ENCODE results near the gene KIF25.
A peak's percentile ranks its signal among the peaks of the same experiment; 100 is the strongest.

KIF25 gene, protein sequence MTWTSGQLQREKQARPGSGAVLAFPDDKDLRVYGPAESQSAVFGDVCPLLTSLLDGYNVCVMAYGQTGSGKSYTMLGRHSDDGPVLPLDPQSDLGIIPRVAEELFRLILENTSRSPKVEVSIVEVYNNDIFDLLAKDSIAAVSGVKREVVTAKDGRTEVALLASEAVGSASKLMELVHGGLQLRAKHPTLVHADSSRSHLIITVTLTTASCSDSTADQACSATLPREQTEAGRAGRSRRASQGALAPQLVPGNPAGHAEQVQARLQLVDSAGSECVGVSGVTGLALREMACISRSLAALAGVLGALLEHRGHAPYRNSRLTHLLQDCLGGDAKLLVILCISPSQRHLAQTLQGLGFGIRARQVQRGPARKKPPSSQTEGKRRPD

DNA sequence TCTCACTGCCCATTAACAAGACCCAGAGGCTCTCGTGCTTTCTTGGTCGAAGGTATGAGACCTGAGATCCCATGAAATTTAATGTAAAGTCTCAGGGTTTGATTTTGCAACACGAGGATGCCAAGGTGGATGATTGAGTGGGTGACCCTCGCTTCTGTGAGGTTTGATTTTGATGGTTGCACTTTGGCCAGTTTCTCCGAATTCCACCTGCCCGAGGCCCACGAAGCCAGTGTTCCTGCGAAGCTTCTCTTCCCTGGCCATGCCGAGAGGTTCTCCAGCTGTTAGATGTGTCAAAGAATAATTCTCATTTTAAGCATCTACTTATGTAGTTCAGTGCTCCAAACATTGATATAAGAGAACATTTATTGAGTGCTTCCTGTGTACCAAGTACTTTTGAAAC lies at the start of gene KIF25:
Gene KIF25, plus strand, starts transcription at position 30 of the 400 bp plus-strand sequence. CDS start 31,915 bp downstream, outside the sequence.
- no peak for DNase-seq (ENCODE audit: low read depth)

DNA sequence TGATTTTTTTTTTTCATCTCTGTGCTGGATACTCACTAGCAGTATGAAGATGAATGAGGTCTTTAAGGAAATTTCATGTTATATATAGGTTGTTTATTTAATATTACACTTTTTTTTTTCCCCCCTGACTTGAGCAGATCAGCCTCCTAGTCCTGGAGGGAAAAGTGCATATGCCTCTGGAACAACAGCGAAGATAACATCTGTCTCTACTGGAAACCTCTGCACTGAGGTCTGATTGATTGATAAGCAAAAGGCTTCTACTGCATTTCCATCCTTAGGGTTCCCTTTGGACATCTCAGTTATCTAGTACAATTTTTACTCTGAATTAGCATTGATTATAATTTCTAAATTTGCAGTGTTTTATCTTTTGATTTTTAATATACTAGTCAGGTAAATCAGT lies 49.8 kb upstream of the KIF25 start:
- DNase-seq (ENCODE audit: low read depth): no peak

DNA sequence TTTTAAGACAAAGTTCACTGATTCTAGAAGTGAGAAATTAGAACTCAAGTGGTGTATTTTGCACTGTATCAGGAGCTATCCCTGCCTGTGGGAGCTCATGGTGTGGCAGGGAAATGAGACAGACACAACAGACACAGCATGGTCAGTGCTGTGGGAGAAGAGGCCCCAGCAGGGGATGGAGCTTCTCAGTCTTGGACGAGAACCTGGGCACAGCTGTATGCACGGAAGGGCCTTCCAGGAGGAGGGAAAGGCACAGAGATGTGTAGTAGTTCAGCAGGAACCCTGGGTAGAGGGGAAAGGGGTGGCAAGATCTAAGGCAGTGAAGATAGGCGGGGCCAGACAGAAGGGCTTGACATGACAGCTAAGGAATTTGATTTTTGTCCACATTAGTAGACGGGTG lies 48.8 kb upstream of the KIF25 start:
- no peak for DNase-seq (ENCODE audit: low read depth)

DNA sequence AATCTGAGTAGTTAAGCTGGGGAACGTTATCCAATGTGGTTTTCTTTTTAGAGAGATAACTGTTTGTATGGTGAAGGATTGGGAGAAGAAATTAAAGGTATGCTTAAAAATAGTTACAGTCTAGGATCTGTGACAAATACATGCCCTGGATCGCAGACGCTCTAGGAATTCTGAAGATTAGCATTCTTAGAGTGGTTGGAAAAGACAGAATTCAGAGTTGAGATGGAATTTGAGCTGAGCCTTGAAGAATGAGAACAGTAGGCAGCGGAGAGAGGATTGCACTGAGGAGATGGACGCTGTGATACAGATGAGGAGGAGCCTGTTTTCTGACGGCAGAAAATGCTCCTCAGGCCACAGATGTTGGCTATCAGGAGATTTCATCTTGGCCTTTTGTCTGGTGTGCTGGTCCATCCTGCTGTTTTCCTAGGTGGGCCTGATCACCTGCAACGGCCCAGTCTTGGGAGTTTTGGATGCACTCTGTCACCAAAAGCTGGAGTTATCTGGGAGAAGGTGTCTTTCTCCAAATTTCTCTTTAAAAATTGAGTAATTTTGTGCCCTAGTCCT lies 48.3 kb upstream of the KIF25 start:
- no peak for DNase-seq (ENCODE audit: low read depth)

DNA sequence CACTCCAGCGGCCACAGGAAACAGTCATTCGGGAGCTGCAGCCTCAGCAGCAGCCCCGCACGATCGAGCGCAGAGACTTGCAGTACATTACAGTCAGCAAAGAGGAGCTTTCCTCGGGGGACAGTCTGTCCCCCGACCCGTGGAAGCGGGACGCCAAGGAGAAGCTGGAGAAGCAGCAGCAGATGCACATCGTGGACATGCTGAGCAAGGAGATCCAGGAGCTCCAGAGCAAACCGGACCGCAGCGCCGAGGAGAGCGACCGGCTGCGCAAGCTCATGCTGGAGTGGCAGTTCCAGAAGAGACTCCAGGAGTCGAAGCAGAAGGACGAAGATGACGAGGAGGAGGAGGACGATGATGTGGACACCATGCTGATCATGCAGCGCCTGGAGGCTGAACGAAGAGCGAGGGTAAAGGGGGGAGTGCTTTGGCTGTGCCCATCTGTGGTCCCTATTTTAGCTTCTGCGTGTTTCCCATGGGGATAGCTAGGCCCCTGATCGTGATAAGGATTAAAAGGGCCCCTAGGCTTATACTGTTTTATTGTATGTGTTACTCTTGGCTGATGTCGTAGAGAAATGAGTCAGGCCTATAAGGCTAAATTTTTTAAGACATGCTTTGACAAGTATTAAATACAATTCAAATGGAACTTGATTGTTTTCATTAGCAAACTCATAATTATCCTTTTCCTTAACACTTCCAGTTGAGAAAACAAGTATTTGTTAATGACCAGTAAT lies 45.5 kb upstream of the KIF25 start:
- DNase-seq (ENCODE audit: low read depth): no peak

DNA sequence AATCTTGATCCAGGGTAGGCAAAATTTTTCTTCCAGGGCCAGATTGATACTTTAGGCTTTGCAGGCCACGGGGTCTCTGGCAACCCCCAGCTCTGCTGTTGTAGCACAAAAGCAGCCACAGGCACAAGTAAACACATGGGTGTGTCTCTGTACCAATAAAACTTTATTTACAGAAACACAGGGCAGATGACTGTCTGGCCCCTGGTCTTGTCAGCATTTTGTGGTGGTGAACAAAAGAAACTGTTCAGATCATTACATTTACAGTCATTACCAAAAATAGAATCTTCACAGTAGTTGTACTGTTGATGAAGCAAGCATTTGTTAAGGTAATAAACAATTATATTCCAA lies 45.0 kb upstream of the KIF25 start:
- no peak for DNase-seq (ENCODE audit: low read depth)

DNA sequence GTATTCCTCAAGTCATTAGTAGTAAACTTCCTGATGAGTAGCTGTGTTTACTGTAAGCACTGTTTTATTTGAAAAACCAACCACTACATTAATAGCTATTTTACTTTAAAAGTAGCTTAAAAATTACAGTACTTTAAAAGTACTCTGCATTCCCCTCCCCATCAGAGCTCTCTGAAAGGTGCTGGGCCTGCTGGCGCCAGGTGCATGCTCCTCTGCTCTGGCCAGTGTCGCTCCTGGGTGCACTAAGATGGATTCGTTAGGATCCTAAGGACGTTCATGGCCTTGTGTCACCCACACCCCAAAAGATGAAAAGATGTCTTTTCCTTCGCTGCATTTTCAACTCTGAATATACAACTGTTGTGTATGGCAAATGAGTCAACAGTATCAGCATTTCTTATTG lies 43.9 kb upstream of the KIF25 start:
- DNase-seq (ENCODE audit: low read depth): no peak

DNA sequence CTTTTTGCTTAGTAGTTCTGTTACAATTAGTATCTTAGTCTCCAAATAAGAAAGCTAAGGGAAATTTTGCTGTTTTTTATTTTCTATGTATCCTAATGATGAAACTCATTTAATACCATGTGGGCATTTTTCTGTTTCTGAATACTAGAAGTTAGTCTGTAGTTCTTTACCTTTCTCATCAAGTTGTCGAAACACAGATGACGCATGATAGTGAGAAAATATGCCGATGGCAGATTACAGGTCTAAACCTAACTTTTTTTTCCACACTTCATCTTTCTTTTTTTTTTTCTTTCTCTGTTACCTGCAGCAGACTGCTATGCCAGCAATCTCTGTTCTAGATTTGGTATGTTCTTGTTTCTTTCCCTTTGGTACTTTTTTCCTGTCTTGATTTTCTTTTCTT lies 43.3 kb upstream of the KIF25 start:
- no peak for DNase-seq (ENCODE audit: low read depth)

DNA sequence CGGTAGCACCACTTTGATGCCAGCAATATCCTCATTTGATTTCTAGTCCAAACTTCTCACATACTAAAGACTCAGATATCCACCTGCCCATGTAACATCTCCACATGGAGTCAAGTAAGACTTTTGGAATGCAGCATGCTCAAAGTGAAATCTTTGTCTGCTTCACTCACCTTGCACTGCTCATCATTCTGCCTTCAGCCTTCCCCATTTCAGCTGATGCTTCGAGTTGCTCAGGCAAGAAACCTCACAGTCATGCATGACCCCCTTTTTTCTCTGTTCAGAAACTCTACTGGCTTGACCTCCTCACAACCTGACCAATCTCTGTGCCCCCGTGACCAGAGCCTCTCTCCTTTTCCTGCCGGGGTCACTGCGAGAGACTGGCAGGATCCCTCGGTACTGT lies 41.0 kb upstream of the KIF25 start:
- no peak for DNase-seq (ENCODE audit: low read depth)

DNA sequence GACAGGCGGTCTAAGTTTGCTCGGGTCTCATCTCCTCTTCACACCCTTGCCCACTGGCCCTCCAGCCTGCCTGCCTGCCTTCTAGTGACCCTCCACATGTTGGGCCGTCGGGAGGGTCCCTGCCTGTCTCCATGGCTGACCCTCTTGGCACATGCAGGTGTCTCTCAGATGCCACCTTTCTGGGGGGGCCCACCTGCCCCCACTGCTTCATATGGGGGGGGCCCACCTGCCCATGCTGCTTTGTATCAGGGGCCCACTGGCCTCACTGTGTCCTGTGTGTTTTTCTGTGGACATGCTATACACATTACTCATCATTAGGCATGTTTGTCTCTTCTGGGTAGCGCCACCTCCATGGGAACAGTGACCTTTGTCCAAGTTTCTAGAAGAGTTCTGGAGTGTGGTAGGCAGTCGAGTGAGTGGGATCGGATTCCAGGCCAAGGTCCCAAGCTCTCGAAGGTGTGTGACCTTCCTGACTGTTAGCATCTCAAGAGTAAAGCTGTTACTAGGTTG lies 40.4 kb upstream of the KIF25 start:
- DNase-seq (ENCODE audit: low read depth): no peak

DNA sequence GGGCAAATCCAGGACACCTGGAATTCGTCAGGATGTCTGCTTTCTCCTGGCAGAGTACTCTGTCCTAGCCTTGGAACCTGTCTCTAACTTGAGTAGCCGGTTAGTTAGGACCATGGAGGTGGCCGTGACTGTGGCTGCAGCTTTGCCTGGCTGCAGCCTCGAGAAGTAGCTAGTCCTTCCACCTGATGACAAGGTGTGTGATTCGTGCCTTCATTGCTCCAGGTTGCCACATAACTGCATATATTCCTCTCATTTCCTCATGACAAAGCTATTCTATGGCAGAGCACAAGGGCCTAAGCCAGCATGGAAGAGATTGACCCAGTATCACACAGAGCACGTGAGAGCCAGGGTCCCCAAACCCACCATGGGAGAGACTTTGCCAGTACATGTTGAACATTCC lies 39.8 kb upstream of the KIF25 start:
- DNase-seq (ENCODE audit: low read depth): no peak

DNA sequence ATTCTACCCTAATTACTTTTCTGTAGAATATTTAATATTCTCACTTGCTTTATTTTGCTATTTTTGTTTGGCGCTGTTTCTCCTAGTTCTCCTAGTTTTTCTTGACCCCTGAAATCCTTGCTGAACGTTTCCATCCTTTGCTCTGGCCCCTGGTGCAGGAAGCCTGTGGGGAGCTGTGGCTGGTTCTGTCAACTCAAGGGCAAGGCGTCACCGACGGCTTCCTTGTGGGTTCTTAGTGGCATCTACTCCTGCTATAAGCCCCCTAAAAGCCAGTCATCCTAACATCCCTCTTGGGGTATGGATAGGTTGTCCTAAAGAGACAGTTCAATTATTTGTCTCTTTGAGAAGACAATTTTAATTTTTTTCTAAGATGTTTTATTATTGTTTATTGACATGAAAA lies 36.9 kb upstream of the KIF25 start:
- DNase-seq (ENCODE audit: low read depth): no peak

DNA sequence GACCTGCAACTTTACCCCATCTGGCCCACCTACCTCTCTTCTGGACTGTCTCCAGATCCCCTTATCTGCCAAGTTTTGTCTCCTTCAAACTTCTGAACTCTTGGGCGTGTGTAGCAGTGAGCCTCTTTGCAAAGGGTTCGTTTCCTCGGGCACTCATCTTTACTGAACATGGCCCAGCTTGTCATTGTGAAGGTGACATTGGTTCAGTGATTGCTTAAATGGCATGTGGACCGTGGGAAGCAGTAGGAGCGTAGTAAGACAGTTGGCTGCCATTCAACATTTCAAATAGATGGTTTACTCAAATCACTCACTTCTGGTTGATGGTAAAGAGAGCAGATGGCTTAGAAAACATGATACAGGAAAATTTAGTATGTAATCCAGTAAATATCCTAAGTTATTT lies 34.8 kb upstream of the KIF25 start:
- DNase-seq (ENCODE audit: low read depth): no peak

DNA sequence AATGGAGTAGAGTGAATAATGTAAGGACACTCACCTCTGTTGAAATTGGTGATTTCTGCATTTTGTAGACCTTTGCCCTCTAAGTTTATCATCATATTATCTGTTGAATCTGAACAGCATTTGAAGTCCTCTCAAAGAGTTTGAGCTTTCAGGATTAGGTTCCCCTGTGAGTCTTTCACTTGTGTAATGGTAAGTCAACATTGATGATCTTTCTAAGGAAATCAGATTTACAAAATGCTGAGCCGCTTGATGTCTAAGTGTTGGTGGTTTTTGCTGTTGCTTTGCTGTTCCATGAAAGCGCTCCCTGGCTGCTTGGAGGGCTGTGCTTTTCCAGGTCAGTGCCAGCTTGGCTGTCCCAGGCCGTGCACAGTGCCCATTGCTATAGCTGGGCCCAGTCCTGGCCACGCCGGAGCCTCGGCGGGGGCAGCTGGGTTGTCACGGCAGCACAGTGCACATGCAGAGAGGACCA lies 33.8 kb upstream of the KIF25 start:
- DNase-seq (ENCODE audit: low read depth): no peak

DNA sequence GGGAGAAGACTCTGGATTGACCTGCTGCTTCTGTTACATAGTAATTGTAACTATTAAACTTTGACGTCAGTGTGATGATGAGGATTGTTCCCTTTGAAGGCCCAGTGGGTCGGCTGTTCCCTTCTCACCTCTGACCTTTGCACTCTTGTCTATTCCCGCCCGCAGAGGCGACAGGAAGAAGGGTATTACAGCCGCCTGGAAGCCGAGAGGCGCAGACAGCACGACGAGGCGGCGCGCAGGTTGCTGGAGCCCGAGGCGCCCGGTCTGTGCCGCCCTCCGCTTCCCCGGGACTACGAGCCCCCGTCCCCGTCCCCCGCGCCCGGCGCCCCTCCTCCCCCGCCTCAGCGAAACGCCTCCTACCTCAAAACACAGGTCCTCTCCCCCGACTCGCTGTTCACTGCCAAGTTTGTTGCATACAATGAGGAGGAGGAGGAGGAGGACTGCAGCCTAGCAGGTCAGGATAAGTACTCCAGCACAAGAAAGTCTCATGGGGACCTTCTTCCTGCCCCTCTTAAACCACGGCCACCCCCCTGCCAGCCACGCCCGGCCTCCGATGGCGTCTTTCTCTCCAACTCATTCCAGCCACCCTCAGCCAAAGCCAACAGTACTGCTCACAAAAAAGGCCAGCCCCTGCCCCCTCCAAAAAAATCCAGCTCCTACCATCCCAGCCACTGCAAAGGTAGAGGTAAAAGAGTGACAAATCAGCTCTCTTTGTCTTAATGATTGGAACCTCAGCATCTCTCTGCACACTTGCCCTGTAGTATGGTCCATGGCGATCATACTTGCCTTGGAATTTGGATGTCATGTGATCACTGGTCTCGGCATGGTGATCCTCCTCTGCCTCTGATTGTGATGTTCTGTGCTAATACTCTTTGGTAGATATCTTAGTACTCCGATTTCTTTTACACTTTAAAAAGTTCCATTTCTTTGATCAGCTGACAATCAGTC lies 31.6 kb upstream of the KIF25 start:
- no peak for DNase-seq (ENCODE audit: low read depth)

DNA sequence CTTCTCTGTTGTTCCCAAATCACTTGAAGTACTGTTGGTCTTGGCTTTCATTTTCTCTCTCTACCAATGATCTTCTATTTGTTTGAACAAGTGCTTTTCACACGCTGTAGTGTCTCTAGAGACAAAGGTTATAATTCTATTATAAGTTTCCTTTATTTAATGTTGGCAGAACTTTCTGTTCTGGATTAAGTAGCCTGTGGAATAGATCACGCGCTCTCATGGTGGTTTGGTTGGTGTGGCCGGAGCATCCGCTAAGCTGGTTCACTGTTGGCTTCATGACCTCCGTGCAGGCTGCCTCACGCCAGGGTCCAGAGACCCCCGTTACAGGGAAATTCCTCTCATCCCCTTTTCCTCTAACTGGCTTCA lies 30.9 kb upstream of the KIF25 start:
- DNase-seq (ENCODE audit: low read depth): no peak

DNA sequence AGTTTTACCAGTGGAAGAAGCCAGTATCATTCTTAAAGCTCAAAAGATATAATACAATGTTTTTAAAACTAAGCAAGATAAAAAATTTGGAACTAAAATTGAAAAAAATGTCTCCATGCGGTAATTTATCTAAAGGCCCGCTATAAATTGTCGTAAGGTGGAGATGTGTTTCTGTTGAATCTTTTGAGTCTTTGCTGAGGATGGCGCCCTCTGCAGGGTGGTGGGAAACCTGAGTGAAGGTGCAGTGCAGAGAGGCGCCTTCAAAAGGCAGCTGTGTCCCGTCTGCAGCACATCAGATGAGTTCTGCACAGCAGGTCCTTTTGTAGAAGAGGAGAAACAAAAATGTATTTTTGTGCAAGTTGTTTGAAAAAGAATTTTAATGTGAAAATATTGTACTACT lies 29.4 kb upstream of the KIF25 start:
- DNase-seq (ENCODE audit: low read depth): peak; percentile 3

DNA sequence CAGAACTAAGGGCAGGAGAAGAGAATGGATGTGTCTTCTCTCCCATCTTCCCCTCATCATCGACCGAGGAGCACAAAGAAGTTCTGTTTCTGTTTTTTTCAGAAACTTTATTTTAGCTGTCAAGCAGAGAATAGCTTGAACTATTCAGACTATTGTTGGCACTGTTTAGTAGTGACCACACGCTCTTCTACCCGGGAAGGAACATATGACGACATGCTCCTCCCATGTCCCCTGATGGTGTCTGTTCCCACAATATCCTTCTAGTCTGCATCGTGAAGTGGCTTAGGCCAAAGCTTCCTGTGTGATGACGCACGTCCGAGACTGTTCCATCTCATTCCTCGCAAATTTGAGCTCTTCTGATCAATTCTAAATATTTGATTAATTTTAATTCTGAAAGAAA lies 27.2 kb upstream of the KIF25 start:
- DNase-seq (ENCODE audit: low read depth): no peak

DNA sequence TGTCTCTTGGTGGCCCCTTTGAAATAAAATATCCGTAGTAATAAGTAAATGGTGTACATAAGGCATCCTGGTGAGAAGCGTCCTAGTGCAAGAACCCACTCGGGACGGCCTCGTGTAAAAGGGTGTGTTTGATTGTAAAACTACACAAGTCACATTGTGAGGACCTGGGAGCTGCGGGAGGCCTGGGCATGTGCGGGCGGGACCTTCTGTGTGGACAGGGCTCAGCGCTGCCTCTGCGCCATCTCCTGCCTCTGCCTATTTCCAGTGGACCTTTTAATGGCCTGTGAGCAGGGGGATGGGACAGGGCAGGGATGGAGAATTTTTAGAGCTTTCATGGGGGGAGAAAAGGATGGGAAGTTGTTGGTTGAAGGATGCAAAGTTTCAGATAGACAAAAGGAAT lies 25.3 kb upstream of the KIF25 start:
- no peak for DNase-seq (ENCODE audit: low read depth)

DNA sequence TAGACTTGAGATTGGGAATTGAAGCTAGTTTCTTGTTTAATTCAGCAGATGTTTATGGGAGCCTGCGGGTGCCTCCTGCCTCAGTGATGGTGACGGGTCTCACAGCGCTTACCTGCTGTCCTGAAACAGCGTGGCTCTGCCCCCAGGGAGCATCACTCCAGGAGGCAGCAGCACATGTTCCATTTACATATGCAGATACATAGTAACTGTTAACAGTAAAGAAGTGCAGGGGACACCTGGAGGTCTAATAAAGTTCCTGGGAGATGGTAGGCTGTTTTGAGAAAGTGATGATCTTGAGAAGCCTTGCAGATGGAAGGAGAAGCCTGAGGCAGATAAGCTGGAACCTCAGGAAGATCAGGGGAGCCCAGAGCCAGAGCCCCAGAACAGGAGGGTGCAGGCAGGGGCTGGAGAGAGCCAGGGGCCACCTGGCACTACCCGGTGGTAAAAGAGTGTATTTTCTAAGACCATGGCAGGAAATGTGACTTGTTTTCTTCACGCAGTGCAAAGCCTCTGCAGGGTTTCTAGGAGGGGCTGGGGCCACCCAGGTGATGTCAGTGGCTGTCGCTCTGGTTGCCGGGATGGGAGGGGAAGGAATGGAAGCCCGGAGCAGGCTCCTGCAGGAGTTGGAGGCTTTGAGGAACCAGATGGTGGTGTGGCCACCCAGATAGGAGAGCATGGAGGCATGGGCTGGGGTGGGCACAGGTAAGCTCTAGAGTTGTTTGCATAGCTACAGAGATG lies 24.2 kb upstream of the KIF25 start:
- no peak for DNase-seq (ENCODE audit: low read depth)

DNA sequence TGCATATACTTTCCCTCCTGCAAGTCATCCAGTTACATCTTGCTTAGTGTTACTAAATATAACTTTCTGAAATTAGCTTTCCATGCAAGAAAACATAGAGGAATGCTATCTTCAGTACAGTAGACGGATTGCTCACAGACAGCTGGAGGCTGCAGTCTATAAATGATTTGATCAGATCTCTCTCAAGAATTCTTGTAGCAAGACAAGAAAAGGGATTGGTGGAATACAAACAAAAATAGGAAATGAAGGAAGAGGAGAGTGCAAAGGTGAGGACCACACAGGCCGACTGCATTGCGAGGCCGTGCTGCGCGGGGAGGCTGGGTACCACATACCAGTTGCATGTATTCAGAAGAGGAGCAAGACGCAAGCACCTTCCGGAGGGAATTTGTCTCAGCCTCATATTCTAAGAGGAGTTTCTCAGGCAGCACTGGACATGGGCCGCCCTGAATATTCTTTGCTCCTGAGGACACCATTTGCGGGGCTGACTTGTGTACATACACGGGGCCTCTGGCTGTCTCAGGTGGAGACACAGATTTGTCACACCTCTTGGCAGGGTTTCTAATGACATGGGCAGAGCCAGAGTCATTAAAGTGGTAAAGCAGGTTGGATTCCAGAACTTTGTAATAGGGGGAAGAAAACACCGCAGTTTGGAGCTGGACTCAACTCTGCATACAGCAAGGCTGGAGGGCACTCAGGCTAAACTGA lies 22.7 kb upstream of the KIF25 start:
- DNase-seq (ENCODE audit: low read depth): no peak
